GM18517 (cell line): Measurements from ENCODE around the gene LCLAT1.

Source experiments
- ATAC-seq: cut with Tn5 transposase; IDR thresholded peaks from one replicate; pipeline ENCODE4 v1.9.1; 2021; ENCODE audit warnings: mild to moderate bottlenecking, moderate library complexity; ENCODE audit not compliant: unreplicated experiment

Gene LCLAT1

GRCh38 chr2:30422444-30423040 lies 24.5 kb upstream of the LCLAT1 start:
- peak; percentile 77 for ATAC-seq

GRCh38 chr2:30424231-30424630 lies 22.8 kb upstream of the LCLAT1 start:
- ATAC-seq, result no peak

- no peak for ATAC-seq
Measured at GRCh38 chr2:30425326-30425725, 21.7 kb upstream of the LCLAT1 start.

GRCh38 chr2:30427606-30428347 lies 19.3 kb upstream of the LCLAT1 start:
- ATAC-seq, result no peak

- ATAC-seq, result no peak
Measured at GRCh38 chr2:30428348-30428662, 18.7 kb upstream of the LCLAT1 start.

- no peak for ATAC-seq
Measured at GRCh38 chr2:30428827-30429461, 18.1 kb upstream of the LCLAT1 start.

GRCh38 chr2:30433541-30434299 lies 13.3 kb upstream of the LCLAT1 start:
- ATAC-seq, result no peak

GRCh38 chr2:30434708-30435107 lies 12.3 kb upstream of the LCLAT1 start:
- no peak for ATAC-seq

GRCh38 chr2:30436859-30437435 lies 10.1 kb upstream of the LCLAT1 start:
- ATAC-seq, result no peak

- ATAC-seq, result no peak
Measured at GRCh38 chr2:30437809-30438548, 9.1 kb upstream of the LCLAT1 start.

GRCh38 chr2:30439296-30439695 lies 7.8 kb upstream of the LCLAT1 start:
- no peak for ATAC-seq

GRCh38 chr2:30439879-30440278 lies 7.2 kb upstream of the LCLAT1 start:
- no peak for ATAC-seq

GRCh38 chr2:30441023-30441422 lies 6.0 kb upstream of the LCLAT1 start:
- no peak for ATAC-seq

- no peak for ATAC-seq
Measured at GRCh38 chr2:30443081-30443480, 4.0 kb upstream of the LCLAT1 start.

- ATAC-seq, result no peak
Measured at GRCh38 chr2:30444273-30444672, 2.8 kb upstream of the LCLAT1 start.

- no peak for ATAC-seq
Measured at GRCh38 chr2:30445266-30445821, 1.7 kb upstream of the LCLAT1 start.

- peak; percentile 13 for ATAC-seq
Measured at GRCh38 chr2:30446602-30447148, 371 bp upstream of the LCLAT1 start.

GRCh38 chr2:30448308-30448707 lies 1.3 kb downstream of the LCLAT1 start:
- ATAC-seq, result no peak

GRCh38 chr2:30448866-30449265 lies 1.8 kb downstream of the LCLAT1 start:
- no peak for ATAC-seq

GRCh38 chr2:30450025-30450424 lies 3.0 kb downstream of the LCLAT1 start:
- no peak for ATAC-seq
